ENCODE data around the gene GCK. TPM values are rescaled to one million over a fixed set of nuclear protein-coding genes. Genes with fewer than 3 reads are reported as not detected.
"Not testable (repeated sequence)": the region's sequence is repeated elsewhere in the genome, so short reads cannot be mapped to it uniquely, and the experiment has no call there.

Gene GCK
- total RNA-seq, 1 experiment from 2014 or later = not detected

GRCh38 chr7:44172352-44172751, 16.9 kb downstream of the GCK start:
- H3K4me3 ChIP-seq (ENCODE audit: low read depth, low read length, poor library complexity, severe bottlenecking) = no peak overlapping the region
- ChIA-PET CTCF (no interaction called here), POLR2A (ENCODE audit: low non-redundant PET) (no interaction called here)
- no TSS peak for BruUV-seq (replicated peaks)
- no peaks in the 10 kb centered on the region for H3K9me3 ChIP-seq (ENCODE audit: low read depth, low read length, poor library complexity, severe bottlenecking)
- no peak for DNase-seq (ENCODE audit: low spot score)
- H3K27ac ChIP-seq (ENCODE audit: low read depth, low read length, poor library complexity, severe bottlenecking) = no peak overlapping the region
- H3K4me1 ChIP-seq (ENCODE audit: insufficient read depth, low read length, poor library complexity, severe bottlenecking) = peaks cover 2% of the 10 kb centered on the region
- no peaks in the 10 kb centered on the region for H3K36me3 ChIP-seq (ENCODE audit: insufficient read depth, low read length, poor library complexity, severe bottlenecking)
- no peaks in the 10 kb centered on the region for H3K27me3 ChIP-seq (replicated peaks; ENCODE audit: insufficient read depth, low read depth, low read length, poor library complexity)
- intact Hi-C loops (cut with micrococcal nuclease; ENCODE audit: unreplicated experiment) = no loop called here
- TF ChIP-seq EZH2 (IDR thresholded peaks at IDR 0.05; ENCODE audit: borderline replicate concordance, low read depth, low read length, poor library complexity, severe bottlenecking) = no peak
- TF ChIP-seq CTCF (conservative IDR thresholded peaks at IDR 0.05; ENCODE audit: low read depth, low read length) = no peak

GRCh38 chr7:44171901-44172300, 17.3 kb downstream of the GCK start:
- H3K27ac ChIP-seq (ENCODE audit: low read depth, low read length, poor library complexity, severe bottlenecking); CTCF ChIA-PET; BruUV-seq (replicated peaks); H3K4me3 ChIP-seq (ENCODE audit: low read depth, low read length, poor library complexity, severe bottlenecking); H3K36me3 ChIP-seq (ENCODE audit: insufficient read depth, low read length, poor library complexity, severe bottlenecking); intact Hi-C loops (cut with micrococcal nuclease; ENCODE audit: unreplicated experiment); H3K4me1 ChIP-seq (ENCODE audit: insufficient read depth, low read length, poor library complexity, severe bottlenecking); POLR2A ChIA-PET (ENCODE audit: low non-redundant PET); DNase-seq (ENCODE audit: low spot score); H3K27me3 ChIP-seq (replicated peaks; ENCODE audit: insufficient read depth, low read depth, low read length, poor library complexity); H3K9me3 ChIP-seq (ENCODE audit: low read depth, low read length, poor library complexity, severe bottlenecking): not testable (repeated sequence)

- no peaks in the 10 kb centered on the region for H3K9me3 ChIP-seq (ENCODE audit: low read depth, low read length, poor library complexity, severe bottlenecking)
- CTCF ChIA-PET = no interaction called here
- no peaks in the 10 kb centered on the region for H3K36me3 ChIP-seq (ENCODE audit: insufficient read depth, low read length, poor library complexity, severe bottlenecking)
- TF ChIP-seq CTCF (conservative IDR thresholded peaks at IDR 0.05; ENCODE audit: low read depth, low read length) (no peak), EZH2 (IDR thresholded peaks at IDR 0.05; ENCODE audit: borderline replicate concordance, low read depth, low read length, poor library complexity, severe bottlenecking) (no peak)
- intact Hi-C loops (cut with micrococcal nuclease; ENCODE audit: unreplicated experiment) = no loop called here
- H3K27ac ChIP-seq (ENCODE audit: low read depth, low read length, poor library complexity, severe bottlenecking) = no peak overlapping the region
- H3K4me3 ChIP-seq (ENCODE audit: low read depth, low read length, poor library complexity, severe bottlenecking) = no peak overlapping the region
- DNase-seq (ENCODE audit: low spot score) = no peak
- no TSS peak for BruUV-seq (replicated peaks)
- no peaks in the 10 kb centered on the region for H3K27me3 ChIP-seq (replicated peaks; ENCODE audit: insufficient read depth, low read depth, low read length, poor library complexity)
- no peaks in the 10 kb centered on the region for H3K4me1 ChIP-seq (ENCODE audit: insufficient read depth, low read length, poor library complexity, severe bottlenecking)
- POLR2A ChIA-PET (ENCODE audit: low non-redundant PET) = no interaction called here
Measured at GRCh38 chr7:44167920-44168319, 21.3 kb downstream of the GCK start.

GRCh38 chr7:44163591-44163990, 25.6 kb downstream of the GCK start:
- ChIA-PET POLR2A (ENCODE audit: low non-redundant PET) (no interaction called here), CTCF (no interaction called here)
- Histone ChIP-seq H3K27ac (ENCODE audit: low read depth, low read length, poor library complexity, severe bottlenecking) (no peak overlapping the region), H3K4me1 (ENCODE audit: insufficient read depth, low read length, poor library complexity, severe bottlenecking) (no peaks in the 10 kb centered on the region), H3K27me3 (replicated peaks; ENCODE audit: insufficient read depth, low read depth, low read length, poor library complexity) (no peaks in the 10 kb centered on the region), H3K4me3 (ENCODE audit: low read depth, low read length, poor library complexity, severe bottlenecking) (no peak overlapping the region), H3K9me3 (ENCODE audit: low read depth, low read length, poor library complexity, severe bottlenecking) (no peaks in the 10 kb centered on the region), H3K36me3 (ENCODE audit: insufficient read depth, low read length, poor library complexity, severe bottlenecking) (no peaks in the 10 kb centered on the region)
- DNase-seq (ENCODE audit: low spot score) = no peak
- no TSS peak for BruUV-seq (replicated peaks)
- intact Hi-C loops (cut with micrococcal nuclease; ENCODE audit: unreplicated experiment) = no loop called here
- TF ChIP-seq EZH2 (IDR thresholded peaks at IDR 0.05; ENCODE audit: borderline replicate concordance, low read depth, low read length, poor library complexity, severe bottlenecking) (no peak), CTCF (conservative IDR thresholded peaks at IDR 0.05; ENCODE audit: low read depth, low read length) (no peak)
